Ovary (tissue), 9 donors: ENCODE results near the gene BAHCC1. TPM values are rescaled to one million over a fixed set of nuclear protein-coding genes. Genes with fewer than 3 reads are reported as not detected.
"Not testable (repeated sequence)": the region's sequence is repeated elsewhere in the genome, so short reads cannot be mapped to it uniquely, and the experiment has no call there.

Experiments used
- DNase-seq, 5 donors: peaks; one replicate each; pipeline ENCODE4 v3.0.0-alpha.2; 2019 to 2020
- H3K27ac ChIP-seq, 2 donors: fragments of 200-600 bp; one replicate each; pipeline versions ENCODE4 v1.5.1 to v1.8.0; 2019 to 2022
- H3K27me3 ChIP-seq: fragments of 200-600 bp; one replicate; pipeline ENCODE4 v1.8.0; 2022
- H3K36me3 ChIP-seq: fragments of 200-600 bp; sonication (generic); one replicate; pipeline ENCODE4 v1.5.1; 2019
- H3K4me1 ChIP-seq: one replicate; pipeline ENCODE4 v1.8.1; 2013; ENCODE audit warnings: mild to moderate bottlenecking, moderate library complexity; ENCODE audit not compliant: insufficient read depth
- H3K4me3 ChIP-seq: fragments of 200-600 bp; sonication (generic); one replicate; pipeline ENCODE4 v1.5.1; 2017
- H3K9me3 ChIP-seq, 2 donors: fragments of 200-600 bp in 1 of 2; sonication (generic) in 1 of 2; one replicate each; pipeline versions ENCODE4 v1.5.1 to v1.8.1; 2013 to 2019; ENCODE audit warnings: mild to moderate bottlenecking in 1 of 2, moderate library complexity in 1 of 2
- EP300 ChIP-seq: sonication (generic); formaldehyde crosslinking; IDR thresholded peaks from one replicate; pipeline ENCODE4 v1.6.1; 2017; ENCODE audit warnings: antibody characterized with exemption
- POLR2A ChIP-seq: fragments of 450-650 bp; IDR thresholded peaks from one replicate; pipeline ENCODE4 v1.6.1; 2017; ENCODE audit warnings: antibody characterized with exemption, mild to moderate bottlenecking, moderate library complexity
- WGBS, 3 donors: extraction: QIAGEN DNeasy Blood & Tissue Kit in 1 of 3; methylation state at CpG; one replicate each; pipeline versions ENCODE4 v1.1.5 to v1.1.7; 2013 to 2017; 5-methylcytosine and 5-hydroxymethylcytosine counted together
- intact Hi-C, 4 donors: fragments of 100-400 bp; cut with DNase I; formaldehyde crosslinking; loops; one replicate each; pipeline versions ENCODE4 v1.11.0 to v1.15.1; 2022 to 2023
- polyA plus RNA-seq, 2 donors: library from polyadenylated mRNA; stranded (reverse); fragments of 200-250 nt in 1 of 2; fragments of 350-450 nt in 1 of 2; fragmentation: Illumina TruSeq in 1 of 2; extraction: RNeasy Lipid Tissue Mini Kit (QIAGEN cat#74804) in 1 of 2; gene quantifications; one replicate each; pipeline ENCODE4 v1.2.3, GENCODE V29; 2013 to 2014
- total RNA-seq, 7 donors: library from RNA; depleted of rRNA in 2 of 7; stranded (reverse); fragments of >200 nt in 2 of 7; fragmentation: NEBNext Ultra II Directional in 3 of 7; extraction: Animal tissue kit (Norgen Biotek cat#: 25700) in 3 of 7; gene quantifications; one replicate each; pipeline versions ENCODE4 v1.1.0 to v1.2.4, GENCODE V29; 2016 to 2023
- TF ChIP-seq, protein P1 (sequence below), 3 donors: fragments of 450-650 bp in 2 of 3; fragments of 200-600 bp in 1 of 3; IDR thresholded peaks; one replicate each; pipeline versions ENCODE4 v1.5.1 to v1.8.0; 2016 to 2022; ENCODE audit warnings: antibody characterized with exemption in 3 of 3, mild to moderate bottlenecking in 1 of 3
- donor health status: DM: no; HTN: no; CAD: no; lungs with moderate emphysema.
- donor health status: DM: no; HTN: no; CAD: no.
- donor health status: Bipolar disorder and iron deficiency.
- donor health status: DM: yes; HTN: yes; CAD: no.
- donor health status: DM: no; HTN: no; CAD: no.
- donor health status: DM: yes; HTN: yes; CAD: no.

Gene BAHCC1
- total and polyA plus RNA-seq, 9 donors: 1.9 to 31.9 (median 18.4) TPM

GRCh38 chr17:81348097-81349055 is 46.9 kb upstream of the BAHCC1 start:
- no peaks in the 10 kb centered on the region for H3K9me3 ChIP-seq
- WGBS, 3 donors: 87 to 91% (median 90%) methylated on average over 21 of the region's 21 CpGs
- intact Hi-C loops: no loop called here
- no peak overlapping the region for H3K27ac ChIP-seq
- no peak for DNase-seq
- peaks cover 2% of the 10 kb centered on the region for H3K4me1 ChIP-seq
- no peak overlapping the region for H3K4me3 ChIP-seq
- TF ChIP-seq, protein P1, sequence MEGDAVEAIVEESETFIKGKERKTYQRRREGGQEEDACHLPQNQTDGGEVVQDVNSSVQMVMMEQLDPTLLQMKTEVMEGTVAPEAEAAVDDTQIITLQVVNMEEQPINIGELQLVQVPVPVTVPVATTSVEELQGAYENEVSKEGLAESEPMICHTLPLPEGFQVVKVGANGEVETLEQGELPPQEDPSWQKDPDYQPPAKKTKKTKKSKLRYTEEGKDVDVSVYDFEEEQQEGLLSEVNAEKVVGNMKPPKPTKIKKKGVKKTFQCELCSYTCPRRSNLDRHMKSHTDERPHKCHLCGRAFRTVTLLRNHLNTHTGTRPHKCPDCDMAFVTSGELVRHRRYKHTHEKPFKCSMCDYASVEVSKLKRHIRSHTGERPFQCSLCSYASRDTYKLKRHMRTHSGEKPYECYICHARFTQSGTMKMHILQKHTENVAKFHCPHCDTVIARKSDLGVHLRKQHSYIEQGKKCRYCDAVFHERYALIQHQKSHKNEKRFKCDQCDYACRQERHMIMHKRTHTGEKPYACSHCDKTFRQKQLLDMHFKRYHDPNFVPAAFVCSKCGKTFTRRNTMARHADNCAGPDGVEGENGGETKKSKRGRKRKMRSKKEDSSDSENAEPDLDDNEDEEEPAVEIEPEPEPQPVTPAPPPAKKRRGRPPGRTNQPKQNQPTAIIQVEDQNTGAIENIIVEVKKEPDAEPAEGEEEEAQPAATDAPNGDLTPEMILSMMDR (IDR thresholded peaks at IDR 0.05): no peak
- TF ChIP-seq EP300 (no peak), POLR2A (no peak)
- H3K27me3 ChIP-seq: no peaks in the 10 kb centered on the region
- no peaks in the 10 kb centered on the region for H3K36me3 ChIP-seq

DNA sequence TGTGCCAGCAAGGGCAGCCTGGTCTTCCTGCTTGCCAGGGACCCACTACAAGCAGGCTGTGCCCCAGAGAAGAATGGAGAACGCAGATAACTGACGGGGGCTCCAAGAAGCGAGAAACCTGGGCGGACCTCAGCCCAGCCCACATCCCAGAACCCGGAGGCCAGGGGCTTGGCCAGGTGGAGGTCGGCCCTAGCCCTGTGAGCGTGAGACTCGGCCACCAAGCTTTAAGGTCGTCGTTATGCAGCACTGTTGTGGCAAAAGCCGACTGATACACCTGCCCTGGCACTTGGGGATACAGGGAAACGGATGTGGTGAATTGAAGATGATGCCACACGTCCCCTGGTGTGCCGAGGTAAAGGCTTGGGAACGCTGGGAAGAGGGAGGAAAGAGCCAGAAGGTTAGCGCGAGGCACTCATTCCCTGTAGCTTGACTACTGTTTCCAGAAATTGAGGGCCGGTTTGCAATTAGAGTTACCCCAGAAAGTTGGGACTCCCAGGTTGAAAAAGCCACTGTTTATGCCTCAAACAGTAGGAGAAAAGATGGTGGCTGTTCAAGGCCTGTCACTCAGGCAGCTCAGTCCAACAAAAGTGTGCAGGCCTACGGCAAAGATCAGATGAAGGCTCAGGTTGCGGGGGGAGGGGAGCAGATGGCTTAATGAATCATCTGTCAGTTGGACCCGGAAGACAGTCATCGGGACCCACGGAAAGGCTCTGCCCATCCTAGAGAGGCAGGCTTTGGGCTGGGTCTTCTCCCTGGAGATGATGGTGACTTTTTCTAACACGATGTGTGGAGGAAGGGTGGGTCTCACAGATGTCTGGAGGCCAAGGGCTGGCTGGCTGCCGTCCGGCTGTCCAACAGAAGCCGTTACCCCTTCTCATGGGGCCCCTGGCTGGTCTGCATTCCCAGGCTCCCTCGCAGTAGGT is 45.6 kb upstream of the BAHCC1 start:
- no peak for TF ChIP-seq EP300
- H3K36me3 ChIP-seq: no peaks in the 10 kb centered on the region
- H3K9me3 ChIP-seq: no peaks in the 10 kb centered on the region
- intact Hi-C loops: no loop called here
- peak in 1 of 5 donors; percentile 24 for DNase-seq
- no peak overlapping the region for H3K27ac ChIP-seq
- no peak overlapping the region for H3K4me3 ChIP-seq
- H3K4me1 ChIP-seq: peaks cover 2% of the 10 kb centered on the region
- no peaks in the 10 kb centered on the region for H3K27me3 ChIP-seq
- 84 to 89% (median 88%) methylated on average over 28 of the region's 28 CpGs for WGBS, 3 donors

DNA sequence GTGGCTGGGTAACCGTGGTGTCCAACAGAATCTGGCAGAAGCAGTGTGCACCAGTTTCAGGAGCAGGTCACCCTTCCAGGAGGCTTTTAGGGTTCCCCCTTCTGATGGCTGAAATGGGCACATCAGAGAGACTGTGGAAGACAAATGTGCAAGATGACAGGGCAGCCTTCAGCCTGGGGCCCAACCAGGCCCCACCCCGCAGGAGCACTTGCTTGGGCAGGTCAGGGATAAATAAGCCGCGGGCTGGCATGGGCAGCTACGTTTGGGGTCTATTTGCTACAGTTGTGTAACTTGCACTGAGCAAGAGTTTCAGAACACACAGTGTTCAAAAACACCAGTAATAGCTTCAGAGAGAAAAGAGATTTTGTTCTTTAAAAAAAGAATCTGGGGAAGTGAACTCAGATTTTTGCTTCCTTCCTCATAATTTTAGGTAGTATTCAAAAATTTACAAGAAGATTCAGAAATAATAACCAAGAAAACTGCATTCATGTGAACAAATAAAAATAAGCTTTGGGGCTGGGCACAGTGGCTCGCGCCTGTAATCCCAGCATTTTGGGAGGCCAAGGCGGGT is 44.9 kb upstream of the BAHCC1 start:
- TF ChIP-seq EP300 (no peak), POLR2A (no peak)
- TF ChIP-seq, protein P1 (IDR thresholded peaks at IDR 0.05): no peak
- Histone ChIP-seq H3K27ac (no peak overlapping the region), H3K36me3 (no peaks in the 10 kb centered on the region), H3K9me3 (no peaks in the 10 kb centered on the region), H3K27me3 (no peaks in the 10 kb centered on the region), H3K4me3 (no peak overlapping the region), H3K4me1 (peaks cover 2% of the 10 kb centered on the region)
- WGBS, 3 donors: 69 to 83% (median 83%) methylated on average over 8 of the region's 8 CpGs
- no peak for DNase-seq
- intact Hi-C loops: no loop called here

- WGBS, 3 donors: 85 to 86% (median 85%) methylated on average over 25 of the region's 25 CpGs
- DNase-seq, H3K9me3 ChIP-seq, H3K27me3 ChIP-seq, H3K4me3 ChIP-seq, intact Hi-C loops, H3K27ac ChIP-seq, H3K4me1 ChIP-seq, H3K36me3 ChIP-seq: not testable (repeated sequence)
Measured at GRCh38 chr17:81351329-81352052, 43.8 kb upstream of the BAHCC1 start.

- intact Hi-C loops, H3K4me3 ChIP-seq, DNase-seq, H3K27ac ChIP-seq, H3K4me1 ChIP-seq, H3K9me3 ChIP-seq, H3K36me3 ChIP-seq, H3K27me3 ChIP-seq: not testable (repeated sequence)
- WGBS, 3 donors: 88 to 94% (median 92%) methylated on average over 29 to 38 of the region's 38 CpGs
Measured at GRCh38 chr17:81352056-81352455, 43.2 kb upstream of the BAHCC1 start.
